Measurements from ENCODE around the gene M1AP. TPM values are rescaled to one million over a fixed set of nuclear protein-coding genes. Genes with fewer than 3 reads are reported as not detected.

The M1AP gene
- polyA plus RNA-seq, 2 of the 4 experiments (the other 2 are of a cell fraction), result not detected

GRCh38 chr2:74515981-74516633 is 132.0 kb downstream of the M1AP start:
- 86% methylated on average over 72 of the region's 72 CpGs for WGBS (ENCODE audit: missing lambda C conversion rate)
- no peak for ATAC-seq
- ChIA-PET CTCF (interaction anchor here (0.6 to 1.7 kb wide), 2 partner anchors 10 to 33 kb away, joined by 3 to 8 read pairs; partner anchors contain the start of genes CCDC142 and TTC31), POLR2A (no interaction called here)
- H3K4me2 ChIP-seq, result no peak overlapping the region
- no peak for FAIRE-seq
- no peak for TF ChIP-seq CTCF (IDR thresholded peaks at IDR 0.05)
- peaks cover 6% of the 10 kb centered on the region; the same call in 1 of the 3 replicates for H3K4me1 ChIP-seq
- DNase-seq (ENCODE audit: low read depth in 1 of 2, low spot score in 1 of 2), result no peak
- H3K27ac ChIP-seq, result no peak overlapping the region
- no peak overlapping the region for H3K4me3 ChIP-seq
- H3K9me3 ChIP-seq, result no peaks in the 10 kb centered on the region

- POLR2A ChIA-PET, result no interaction called here
- Histone ChIP-seq H3K4me2 (no peak overlapping the region), H3K9me3 (no peaks in the 10 kb centered on the region), H3K27ac (no peak overlapping the region), H3K4me3 (no peak overlapping the region), H3K4me1 (peaks cover 6% of the 10 kb centered on the region; the same call in 1 of the 3 replicates)
- CTCF ChIA-PET, result interaction anchor here (1.5 to 1.7 kb wide), 2 partner anchors 16 to 33 kb away, joined by 4 to 8 read pairs; partner anchors contain the start of genes CCDC142 and TTC31
- ATAC-seq (no peak), FAIRE-seq (no peak), DNase-seq (ENCODE audit: low read depth in 1 of 2, low spot score in 1 of 2) (no peak)
- TF ChIP-seq SMC3 (IDR thresholded peaks at IDR 0.05), result no peak
- TF ChIP-seq CHD4 (IDR thresholded peaks at IDR 0.05; ENCODE audit: borderline replicate concordance), result no peak
- TF ChIP-seq RCOR1 (IDR thresholded peaks at IDR 0.05; ENCODE audit: low read depth, low read length), result no peak
- TF ChIP-seq EHF (CRISPR knock-in tag; IDR thresholded peaks at IDR 0.05), result no peak
- 95% methylated on average over 60 of the region's 60 CpGs for WGBS (ENCODE audit: missing lambda C conversion rate)
Measured at GRCh38 chr2:74515271-74515980, 132.7 kb downstream of the M1AP start.

- FAIRE-seq (no peak), ATAC-seq (peak; percentile 40 to 69), DNase-seq (ENCODE audit: low read depth in 1 of 2, low spot score in 1 of 2) (peak in 1 of 2 experiments; percentile 51)
- H3K4me1 ChIP-seq, result peaks cover 6% of the 10 kb centered on the region; the same call in 1 of the 3 replicates
- ChIA-PET CTCF (interaction anchor here (1.5 to 1.7 kb wide), 2 partner anchors 17 to 32 kb away, joined by 4 to 8 read pairs; partner anchors contain the start of genes CCDC142 and TTC31), POLR2A (interaction anchor here (0.6 to 0.7 kb wide), 2 partner anchors 37 to 316 kb away, joined by 4 to 8 read pairs; no protein-coding TSS in a partner anchor)
- no peak for TF ChIP-seq MAZ (IDR thresholded peaks at IDR 0.05; ENCODE audit: borderline replicate concordance, low read depth, low read length)
- 0 out of 5 replicates have a peak, but pooled peaks of 1 of the 2 experiments have one; percentile 19 for TF ChIP-seq JUN (IDR thresholded peaks at IDR 0.05)
- no peaks in the 10 kb centered on the region for H3K9me3 ChIP-seq
- H3K4me3 ChIP-seq, result peak within 1 kb of the TSS; percentile 50
- H3K4me2 ChIP-seq, result peak within 1 kb of the TSS; percentile 94
- WGBS (ENCODE audit: missing lambda C conversion rate), result 80% methylated on average over 58 of the region's 82 CpGs
- peak within 1 kb of the TSS; percentile 58 to 84; a peak in 5 of 6 replicates for H3K27ac ChIP-seq
Measured at GRCh38 chr2:74514368-74515270, 133.5 kb downstream of the M1AP start, which contains the start of gene TLX2. Gene TLX2, plus strand, starts transcription at chr2:74514450. Its CDS starts 357 bp downstream, at chr2:74514807.

GRCh38 chr2:74513605-74514367 is 134.3 kb downstream of the M1AP start:
- ChIA-PET POLR2A (interaction anchor here (0.6 to 0.7 kb wide), 2 partner anchors 36 to 315 kb away, joined by 4 to 8 read pairs; no protein-coding TSS in a partner anchor), CTCF (interaction anchor here (1.0 to 1.5 kb wide), 4 partner anchors 18 to 78 kb away, joined by 3 to 4 read pairs (median 4); no protein-coding TSS in a partner anchor)
- peak overlapping the region; percentile 58 to 84; a peak in 5 of 6 replicates for H3K27ac ChIP-seq
- H3K4me1 ChIP-seq, result peaks cover 6% of the 10 kb centered on the region; the same call in 1 of the 3 replicates
- peak overlapping the region; percentile 50 for H3K4me3 ChIP-seq
- WGBS (ENCODE audit: missing lambda C conversion rate), result 25% methylated on average over 48 of the region's 52 CpGs
- no peak for FAIRE-seq
- peak overlapping the region; percentile 94 for H3K4me2 ChIP-seq
- no peak for DNase-seq (ENCODE audit: low read depth in 1 of 2, low spot score in 1 of 2)
- H3K9me3 ChIP-seq, result no peaks in the 10 kb centered on the region
- peak; percentile 55 to 62; a peak in 5 of 6 replicates for ATAC-seq
- TF ChIP-seq SMC3 (IDR thresholded peaks at IDR 0.05) (no peak), RARB (CRISPR knock-in tag; IDR thresholded peaks at IDR 0.05) (no peak), MAZ (IDR thresholded peaks at IDR 0.05; ENCODE audit: borderline replicate concordance, low read depth, low read length) (no peak), POLR2A (IDR thresholded peaks at IDR 0.05; ENCODE audit: low read length) (no peak), FOSL2 (IDR thresholded peaks at IDR 0.05) (no peak), FOSL2 (CRISPR knock-in tag; IDR thresholded peaks at IDR 0.05) (no peak), ELK1 (IDR thresholded peaks at IDR 0.05; ENCODE audit: low read depth, low read length) (no peak), KDM1A (IDR thresholded peaks at IDR 0.05; ENCODE audit: low read depth) (no peak), CEBPB (IDR thresholded peaks at IDR 0.05) (no peak), GATA3 (IDR thresholded peaks at IDR 0.05; ENCODE audit: borderline replicate concordance) (no peak), CHD4 (IDR thresholded peaks at IDR 0.05; ENCODE audit: borderline replicate concordance) (no peak), HEYL (CRISPR knock-in tag; IDR thresholded peaks at IDR 0.05) (no peak), BHLHE40 (IDR thresholded peaks at IDR 0.05; ENCODE audit: low read depth, low read length) (no peak), E2F6 (IDR thresholded peaks at IDR 0.05; ENCODE audit: borderline replicate concordance, low read depth) (no peak), ATOH8 (CRISPR knock-in tag; IDR thresholded peaks at IDR 0.05; ENCODE audit: low read depth) (no peak)
